GDM1 (cell line): ENCODE measurements around the gene DLAT.
"Not testable (repeated sequence)": the region's sequence is repeated elsewhere in the genome, so short reads cannot be mapped to it uniquely, and the experiment has no call there.

Experiments
- DNase-seq: peaks from one replicate; lab custom pipeline; 2025; lab: John Stamatoyannopoulos, UW

The DLAT gene

DNA sequence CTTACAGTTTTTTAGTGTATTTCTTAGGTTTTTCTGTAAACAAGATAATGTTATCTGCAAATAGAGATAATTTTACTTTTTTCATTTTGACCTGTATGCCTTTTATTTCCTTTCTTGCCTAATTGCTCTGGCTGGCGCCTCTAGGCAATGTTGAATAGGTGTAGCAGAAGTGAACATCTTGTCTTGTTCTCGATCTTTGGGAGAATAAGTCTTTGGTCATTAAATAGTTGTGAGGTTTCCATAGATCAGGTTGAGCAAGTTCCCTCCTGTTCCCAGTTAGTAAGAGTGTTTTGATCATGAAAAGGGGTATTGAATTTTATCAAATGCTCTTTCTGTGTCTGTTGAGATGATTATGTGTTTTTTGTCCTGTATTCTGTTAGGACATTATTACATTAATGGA, 24.6 kb downstream of the DLAT start:
- no peak for DNase-seq

DNA sequence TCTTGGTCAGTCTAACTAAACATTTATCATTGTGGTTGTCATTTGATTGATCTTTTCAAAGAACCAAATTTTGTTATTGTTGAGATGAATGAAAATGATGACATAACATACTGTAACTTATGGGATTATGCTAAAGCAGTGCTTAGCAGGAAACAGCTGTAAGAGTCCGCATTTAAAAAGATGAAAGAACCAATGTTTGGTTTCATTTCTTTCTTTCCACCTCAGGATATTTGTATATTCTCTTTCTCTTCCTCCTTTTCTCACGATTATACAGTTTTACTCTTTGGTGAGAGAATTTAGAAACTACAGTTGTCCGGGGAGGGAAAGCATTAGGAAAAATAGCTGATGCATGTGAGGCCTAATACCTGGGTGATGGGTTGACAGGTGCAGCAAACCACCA, 25.5 kb downstream of the DLAT start:
- no peak for DNase-seq

DNA sequence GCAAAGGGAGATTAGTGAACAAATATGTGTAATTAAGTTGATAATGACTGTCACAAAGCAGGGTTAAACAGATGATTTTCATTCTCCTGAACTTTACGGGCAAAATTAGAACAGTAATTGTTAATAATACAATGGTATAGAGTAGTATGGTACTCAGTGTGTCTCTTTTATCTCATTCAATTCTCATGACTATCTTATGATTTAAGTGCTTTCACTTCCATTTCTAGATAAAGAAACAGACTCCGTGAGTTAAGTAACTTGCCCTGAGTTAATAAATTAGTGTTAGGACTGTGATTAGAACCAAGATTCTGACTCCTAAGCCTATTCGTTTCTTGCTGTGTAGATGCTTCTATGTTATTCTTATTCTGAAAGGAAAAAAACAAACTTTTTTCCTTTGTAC, 26.6 kb downstream of the DLAT start:
- no peak for DNase-seq

- no peak for DNase-seq
These were observed 32.0 kb downstream of the DLAT start for GRCh38 chr11:112057170-112057569.

DNA sequence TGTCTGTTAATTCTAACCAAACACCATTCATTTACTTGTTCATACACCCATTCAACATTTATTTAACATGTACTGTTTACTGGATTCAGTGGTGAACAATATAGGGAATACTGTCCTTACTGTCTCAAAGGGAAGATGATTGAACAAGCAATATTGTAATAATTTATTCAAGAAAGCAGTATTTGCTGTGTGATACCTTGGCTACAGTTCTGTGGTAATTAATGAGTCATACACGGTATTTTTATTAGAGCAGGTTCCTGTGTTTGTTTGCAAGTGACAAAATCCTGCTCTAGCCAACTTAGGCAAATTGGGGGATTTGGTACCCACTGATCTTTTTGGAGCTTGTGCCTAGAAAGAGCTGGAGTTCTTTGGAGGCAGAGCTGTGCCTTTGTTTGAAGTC, 32.9 kb downstream of the DLAT start:
- DNase-seq, result no peak

- DNase-seq, result no peak
These were observed 37.7 kb downstream of the DLAT start for GRCh38 chr11:112062923-112063322.

- peak; percentile 69 for DNase-seq
These were observed 49.0 kb downstream of the DLAT start, which contains the start of the genes NKAPD1 and PIH1D2 for GRCh38 chr11:112073941-112074811. NKAPD1 (plus strand) TSS chr11:112074299; CDS start chr11:112075575, 1,276 bp downstream. PIH1D2 (minus strand) TSS chr11:112074017; CDS start chr11:112073174, 843 bp downstream.

DNA sequence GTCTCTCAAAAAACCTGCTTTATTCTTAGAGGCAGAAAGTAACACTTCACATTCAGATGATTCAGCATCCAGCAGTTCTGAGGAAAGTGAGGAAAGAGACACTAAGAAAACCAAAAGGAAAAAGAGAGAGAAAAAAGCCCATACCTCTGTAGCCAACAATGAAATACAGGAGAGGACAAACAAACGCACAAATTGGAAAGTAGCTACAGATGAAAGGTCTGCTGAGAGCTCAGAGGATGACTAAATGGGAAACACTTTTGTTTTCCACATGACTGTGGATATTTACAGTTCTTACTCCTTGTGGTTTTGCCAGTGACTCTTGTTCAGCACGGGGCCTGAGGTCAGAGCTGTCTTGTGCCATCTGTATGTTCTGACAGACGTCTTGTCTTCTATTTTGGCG, 57.5 kb downstream of the DLAT start:
- DNase-seq, result no peak

DNA sequence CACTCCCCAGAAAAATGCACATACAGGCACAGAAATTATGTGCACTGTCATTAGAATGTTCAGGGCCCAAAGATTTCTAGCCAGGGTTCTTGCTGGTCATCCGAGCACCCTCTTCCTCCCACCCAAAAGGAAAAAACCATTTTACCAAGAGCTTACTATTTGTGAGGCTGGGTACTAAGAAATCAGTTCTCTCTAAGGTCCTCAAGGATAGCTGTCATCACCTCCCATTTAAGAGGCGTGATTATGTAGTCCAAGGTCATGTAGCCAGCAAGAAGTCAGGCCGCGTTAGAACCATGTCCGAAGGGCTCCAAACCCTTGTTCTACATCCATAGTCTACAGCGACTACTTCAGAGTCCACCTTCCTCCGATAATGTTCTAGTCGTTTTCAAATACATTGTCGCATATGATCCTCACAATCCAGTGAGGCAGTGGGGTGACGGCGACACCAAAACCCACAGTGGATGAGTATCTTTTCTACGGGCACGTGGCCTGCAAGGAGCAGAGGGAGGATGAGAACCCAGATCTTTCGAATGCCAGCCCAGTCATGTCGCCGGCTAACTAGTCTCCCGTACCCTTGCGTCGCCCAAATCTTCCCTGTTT, 60.7 kb downstream of the DLAT start:
- DNase-seq, result no peak

- DNase-seq, result peak; percentile 94
These were observed 61.4 kb downstream of the DLAT start, which contains the start of the genes SDHD and TIMM8B for GRCh38 chr11:112086422-112087191. SDHD (plus strand) TSS chr11:112086873; CDS start chr11:112086908, 35 bp downstream. TIMM8B (minus strand) TSS chr11:112086756; CDS start chr11:112086723, 33 bp downstream.

DNA sequence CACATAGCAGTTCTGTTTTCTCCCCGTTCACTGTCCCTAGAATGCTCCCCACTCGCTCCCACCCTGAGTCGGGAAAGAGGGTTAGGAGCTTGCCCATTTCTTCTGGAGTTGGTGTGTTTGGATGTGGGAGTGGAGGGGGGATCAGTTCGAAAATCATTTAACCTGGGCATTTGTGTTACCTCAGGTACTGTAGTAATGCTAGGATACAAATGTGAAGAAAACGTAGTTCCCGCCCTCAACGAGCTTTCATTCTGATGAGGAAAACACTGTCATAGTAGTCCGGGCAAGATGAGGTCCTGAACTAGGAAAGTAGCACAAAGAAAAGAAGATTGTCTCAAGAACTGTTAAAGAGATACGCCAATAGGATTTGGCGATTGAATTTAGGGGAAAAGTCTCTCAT, 62.0 kb downstream of the DLAT start:
- no peak for DNase-seq

DNA sequence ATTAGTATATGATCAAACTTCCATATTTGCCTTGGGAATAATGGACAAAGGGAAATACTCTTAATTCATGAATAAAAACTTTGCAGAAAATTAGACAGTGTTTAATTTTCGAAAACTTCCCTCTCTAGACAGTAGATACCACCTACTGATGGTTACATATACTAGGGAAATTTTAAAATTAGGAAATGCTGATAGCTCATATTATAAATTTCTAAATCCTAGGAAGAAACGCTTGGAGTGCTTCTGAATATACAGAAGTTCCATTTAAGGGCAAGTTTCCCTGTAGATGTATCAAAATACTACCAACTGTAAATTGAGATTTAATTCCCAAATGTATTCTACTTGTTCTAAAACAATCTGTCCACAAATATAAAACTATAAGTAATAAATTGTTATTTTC, 70.1 kb downstream of the DLAT start:
- DNase-seq, result not testable (repeated sequence)

GRCh38 chr11:112096194-112096593, 71.0 kb downstream of the DLAT start:
- no peak for DNase-seq

GRCh38 chr11:112097734-112098528, 72.7 kb downstream of the DLAT start:
- DNase-seq, result no peak

- DNase-seq, result no peak
These were observed 75.3 kb downstream of the DLAT start for GRCh38 chr11:112100462-112100861.

DNA sequence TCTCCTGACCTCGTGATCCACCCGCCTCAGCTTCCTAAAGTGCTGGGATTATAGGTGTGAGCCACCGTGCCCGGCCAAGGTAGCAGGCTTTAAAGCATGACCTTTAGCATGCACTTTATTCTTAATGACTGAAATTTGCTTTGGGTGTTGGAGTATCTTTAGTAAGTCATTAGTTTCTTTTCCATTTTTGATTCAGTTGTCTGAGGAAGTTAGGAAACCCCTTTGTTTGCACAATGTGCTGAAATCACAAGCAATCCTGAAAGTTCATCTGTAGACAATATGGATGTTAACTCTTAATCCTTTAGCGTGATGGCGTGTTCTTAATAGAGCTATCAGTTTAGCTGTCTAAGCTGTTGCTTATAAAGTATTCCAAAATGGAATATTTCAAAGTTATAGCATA, 78.2 kb downstream of the DLAT start:
- DNase-seq, result no peak

GRCh38 chr11:112106070-112106469, 80.9 kb downstream of the DLAT start:
- DNase-seq, result no peak
